GM12874 (cell line): ENCODE results near the gene BCAR3.

Experiments used
- CTCF ChIP-seq: IDR thresholded peaks from 2 replicates; pipeline ENCODE4 v1.5.1; 2011; ENCODE audit warnings: low read depth, mild to moderate bottlenecking, control low read depth, low read length, moderate library complexity; ENCODE audit not compliant: insufficient read depth

Gene BCAR3

GRCh38 chr1:93594603-93594880 lies 87.1 kb downstream of the BCAR3 start:
- no peak for TF ChIP-seq CTCF

- no peak for TF ChIP-seq CTCF
Observed at GRCh38 chr1:93593854-93594602, 87.6 kb downstream of the BCAR3 start.

- no peak for TF ChIP-seq CTCF
Observed at GRCh38 chr1:93592551-93592949, 89.1 kb downstream of the BCAR3 start.

- TF ChIP-seq CTCF: no peak
Observed at GRCh38 chr1:93591676-93592550, 89.7 kb downstream of the BCAR3 start.

- no peak for TF ChIP-seq CTCF
Observed at GRCh38 chr1:93588955-93589354, 92.7 kb downstream of the BCAR3 start.

- no peak for TF ChIP-seq CTCF
Observed at GRCh38 chr1:93588206-93588605, 93.4 kb downstream of the BCAR3 start.

GRCh38 chr1:93587354-93587753 lies 94.3 kb downstream of the BCAR3 start:
- TF ChIP-seq CTCF: no peak
